Kidney (tissue), 14 donors: ENCODE data around the gene NXPE4. TPM values are rescaled to one million over a fixed set of nuclear protein-coding genes. Genes with fewer than 3 reads are reported as not detected.
"Not testable (repeated sequence)": the region's sequence is repeated elsewhere in the genome, so short reads cannot be mapped to it uniquely, and the experiment has no call there.

Experiments
- DNase-seq, 5 donors: peaks; one replicate each; pipeline ENCODE4 v3.0.0-alpha.2; 2013 to 2020
- FAIRE-seq: peaks from 2 replicates; lab custom pipeline; 2012; peaks lifted over from hg19 to GRCh38; lab: Jason Lieb, UNC
- H3K27ac ChIP-seq, 2 donors: one replicate each; pipeline ENCODE4 v1.7.0; 2013; ENCODE audit warnings: low read depth in 2 of 2, low read length in 2 of 2, inconsistent platforms in 1 of 2
- H3K27me3 ChIP-seq: one replicate; pipeline ENCODE4 v1.7.1; 2013; ENCODE audit warnings: low read length, inconsistent platforms; ENCODE audit not compliant: control insufficient read depth, insufficient read depth
- H3K36me3 ChIP-seq, 3 donors: one replicate each; pipeline versions ENCODE4 v1.7.0 to v1.7.1; 2013; ENCODE audit warnings: low read length in 3 of 3, control low read depth in 1 of 3, inconsistent platforms in 1 of 3; ENCODE audit not compliant: insufficient read depth in 3 of 3, control insufficient read depth in 2 of 3
- H3K4me1 ChIP-seq, 3 donors: one replicate each; pipeline versions ENCODE4 v1.7.0 to v1.7.1; 2013; ENCODE audit warnings: low read length in 3 of 3, inconsistent platforms in 1 of 3, low read depth in 1 of 3; ENCODE audit not compliant: control insufficient read depth in 2 of 3, insufficient read depth in 2 of 3
- H3K4me3 ChIP-seq, 3 donors: one replicate each; pipeline versions ENCODE4 v1.7.0 to v1.8.1; 2013; ENCODE audit warnings: low read length in 3 of 3, control low read depth in 1 of 3, inconsistent platforms in 1 of 3
- H3K9ac ChIP-seq, 3 donors: one replicate each; pipeline versions ENCODE4 v1.7.0 to v1.7.1; 2013; ENCODE audit warnings: low read length in 3 of 3, control low read depth in 1 of 3, inconsistent platforms in 1 of 3
- H3K9me3 ChIP-seq, 3 donors: one replicate each; pipeline versions ENCODE4 v1.7.0 to v1.7.1; 2013; ENCODE audit warnings: low read length in 3 of 3, control low read depth in 1 of 3, inconsistent platforms in 1 of 3; ENCODE audit not compliant: control insufficient read depth in 2 of 3, insufficient read depth in 1 of 3
- CTCF ChIP-seq: IDR thresholded peaks from 3 replicates; pipeline ENCODE4 v1.5.1; 2012; ENCODE audit warnings: mild to moderate bottlenecking, moderate library complexity, borderline replicate concordance; ENCODE audit not compliant: insufficient read depth; ENCODE audit errors: extremely low read depth
- intact Hi-C: fragments of 100-400 bp; cut with DNase I; formaldehyde crosslinking; loops from one replicate; pipeline ENCODE4 v1.11.1; 2022
- polyA plus RNA-seq: library from polyadenylated mRNA; stranded (reverse); fragments of 350-450 nt; fragmentation: Illumina TruSeq; extraction: RNeasy Lipid Tissue Mini Kit (QIAGEN cat#74804); gene quantifications from one replicate; pipeline ENCODE4 v1.2.3, GENCODE V29; 2014; ENCODE audit warnings: low read depth, low replicate concordance; ENCODE audit not compliant: insufficient read depth
- total RNA-seq: library from RNA; stranded (reverse); fragmentation: NEBNext Ultra II Directional; extraction: Animal tissue kit (Norgen Biotek cat#: 25700); gene quantifications from one replicate; pipeline ENCODE4 v1.2.1, GENCODE V29; 2021
- donor health status: control.
- donor health status: control.
- donor health status: control.
- donor health status: control.
- donor health status: control.
- donor health status: DM: yes; HTN: yes; CAD: no.
- donor health status: Normal renal cell carcinoma (clear cell type).

NXPE4 gene
- total and polyA plus RNA-seq, 2 donors from 2014 or later, result 0.34 to 0.63 TPM

- Histone ChIP-seq H3K36me3 (no peaks in the 10 kb centered on the region), H3K9me3 (peaks cover 0 to 2% (median 0%) of the 10 kb centered on the region in 3 donors), H3K4me3 (no peak overlapping the region), H3K4me1 (no peaks in the 10 kb centered on the region), H3K27me3 (no peaks in the 10 kb centered on the region), H3K27ac (no peak overlapping the region), H3K9ac (no peak overlapping the region)
- TF ChIP-seq CTCF, result no peak
- FAIRE-seq, result no peak
- intact Hi-C loops, result no loop called here
- no peak for DNase-seq
These were observed 12.3 kb upstream of the NXPE4 start for GRCh38 chr11:114607753-114608459.

- H3K4me1 ChIP-seq, FAIRE-seq, H3K27ac ChIP-seq, H3K27me3 ChIP-seq, H3K9ac ChIP-seq, DNase-seq, H3K4me3 ChIP-seq, intact Hi-C loops, H3K9me3 ChIP-seq, H3K36me3 ChIP-seq: not testable (repeated sequence)
These were observed 11.2 kb upstream of the NXPE4 start for GRCh38 chr11:114606802-114607075.

GRCh38 chr11:114606003-114606801 lies 10.6 kb upstream of the NXPE4 start:
- Histone ChIP-seq H3K36me3 (no peaks in the 10 kb centered on the region), H3K27ac (no peak overlapping the region), H3K27me3 (no peaks in the 10 kb centered on the region), H3K9ac (no peak overlapping the region), H3K9me3 (peaks cover 0 to 2% (median 0%) of the 10 kb centered on the region in 3 donors), H3K4me1 (no peaks in the 10 kb centered on the region), H3K4me3 (no peak overlapping the region)
- TF ChIP-seq CTCF, result peak; percentile 11
- DNase-seq, result no peak
- no peak for FAIRE-seq
- intact Hi-C loops, result no loop called here

GRCh38 chr11:114605370-114605769 lies 9.8 kb upstream of the NXPE4 start:
- intact Hi-C loops, result no loop called here

More at GRCh38 chr11:114605370-114605769, 9.8 kb upstream of the NXPE4 start:
- Histone ChIP-seq H3K9me3 (peaks cover 0 to 2% (median 0%) of the 10 kb centered on the region in 3 donors), H3K4me1 (no peaks in the 10 kb centered on the region), H3K27ac (no peak overlapping the region), H3K36me3 (no peaks in the 10 kb centered on the region), H3K27me3 (no peaks in the 10 kb centered on the region), H3K4me3 (no peak overlapping the region), H3K9ac (no peak overlapping the region)
- TF ChIP-seq CTCF, result no peak
- FAIRE-seq (no peak), DNase-seq (no peak)
